Panc1 (cell line): ENCODE data around the gene ENOX1.
"Not testable (repeated sequence)": the region's sequence is repeated elsewhere in the genome, so short reads cannot be mapped to it uniquely, and the experiment has no call there.

Source experiments
- CTCF ChIP-seq: fragments of 450-650 bp; IDR thresholded peaks from 2 replicates; pipeline ENCODE4 v1.5.1; 2017; ENCODE audit warnings: mild to moderate bottlenecking
- POLR2AphosphoS5 ChIP-seq: IDR thresholded peaks from 2 replicates; pipeline ENCODE4 v1.6.1; 2012; ENCODE audit warnings: mild to moderate bottlenecking, low read depth, low read length, moderate library complexity
- SIN3A ChIP-seq: IDR thresholded peaks from 2 replicates; pipeline ENCODE4 v1.6.1; 2012; ENCODE audit warnings: low read depth, mild to moderate bottlenecking, low read length, moderate library complexity, borderline replicate concordance; ENCODE audit not compliant: insufficient read depth
- TCF7L2 ChIP-seq: IDR thresholded peaks from 2 replicates; pipeline ENCODE4 v1.6.1; 2011; ENCODE audit warnings: mild to moderate bottlenecking, low read depth, low read length, inconsistent platforms
- TF ChIP-seq, protein P1 (sequence below), 2 experiments: IDR thresholded peaks; 2 replicates each; pipeline ENCODE4 v1.6.1; 2011 to 2012; ENCODE audit warnings: low read depth in 2 of 2, control low read depth in 1 of 2, low read length in 1 of 2, mild to moderate bottlenecking in 1 of 2, moderate library complexity in 1 of 2; ENCODE audit not compliant: insufficient read depth in 1 of 2

- TF ChIP-seq CTCF, POLR2AphosphoS5, SIN3A, TCF7L2: not testable (repeated sequence)
- TF ChIP-seq, protein P1, sequence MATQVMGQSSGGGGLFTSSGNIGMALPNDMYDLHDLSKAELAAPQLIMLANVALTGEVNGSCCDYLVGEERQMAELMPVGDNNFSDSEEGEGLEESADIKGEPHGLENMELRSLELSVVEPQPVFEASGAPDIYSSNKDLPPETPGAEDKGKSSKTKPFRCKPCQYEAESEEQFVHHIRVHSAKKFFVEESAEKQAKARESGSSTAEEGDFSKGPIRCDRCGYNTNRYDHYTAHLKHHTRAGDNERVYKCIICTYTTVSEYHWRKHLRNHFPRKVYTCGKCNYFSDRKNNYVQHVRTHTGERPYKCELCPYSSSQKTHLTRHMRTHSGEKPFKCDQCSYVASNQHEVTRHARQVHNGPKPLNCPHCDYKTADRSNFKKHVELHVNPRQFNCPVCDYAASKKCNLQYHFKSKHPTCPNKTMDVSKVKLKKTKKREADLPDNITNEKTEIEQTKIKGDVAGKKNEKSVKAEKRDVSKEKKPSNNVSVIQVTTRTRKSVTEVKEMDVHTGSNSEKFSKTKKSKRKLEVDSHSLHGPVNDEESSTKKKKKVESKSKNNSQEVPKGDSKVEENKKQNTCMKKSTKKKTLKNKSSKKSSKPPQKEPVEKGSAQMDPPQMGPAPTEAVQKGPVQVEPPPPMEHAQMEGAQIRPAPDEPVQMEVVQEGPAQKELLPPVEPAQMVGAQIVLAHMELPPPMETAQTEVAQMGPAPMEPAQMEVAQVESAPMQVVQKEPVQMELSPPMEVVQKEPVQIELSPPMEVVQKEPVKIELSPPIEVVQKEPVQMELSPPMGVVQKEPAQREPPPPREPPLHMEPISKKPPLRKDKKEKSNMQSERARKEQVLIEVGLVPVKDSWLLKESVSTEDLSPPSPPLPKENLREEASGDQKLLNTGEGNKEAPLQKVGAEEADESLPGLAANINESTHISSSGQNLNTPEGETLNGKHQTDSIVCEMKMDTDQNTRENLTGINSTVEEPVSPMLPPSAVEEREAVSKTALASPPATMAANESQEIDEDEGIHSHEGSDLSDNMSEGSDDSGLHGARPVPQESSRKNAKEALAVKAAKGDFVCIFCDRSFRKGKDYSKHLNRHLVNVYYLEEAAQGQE (IDR thresholded peaks at IDR 0.05; ENCODE audit: insufficient read depth in 1 of 2, low read depth in 2 of 2, low read length in 1 of 2), result not testable (repeated sequence)
Observed at GRCh38 chr13:43351612-43352011, 435.2 kb downstream of the ENOX1 start.
